GM18868 (cell line): ENCODE data around the gene PAK5.

Experiments used
- ATAC-seq: cut with Tn5 transposase; IDR thresholded peaks from one replicate; pipeline ENCODE4 v1.9.1; 2021; ENCODE audit warnings: mild to moderate bottlenecking, moderate library complexity; ENCODE audit not compliant: unreplicated experiment

Gene PAK5

GRCh38 chr20:9792674-9793073 lies 46.2 kb downstream of the PAK5 start:
- ATAC-seq, result no peak

GRCh38 chr20:9789131-9789530 lies 49.7 kb downstream of the PAK5 start:
- no peak for ATAC-seq

- ATAC-seq, result no peak
Observed at GRCh38 chr20:9775176-9775575, 63.7 kb downstream of the PAK5 start.

- no peak for ATAC-seq
Observed at GRCh38 chr20:9769954-9770353, 68.9 kb downstream of the PAK5 start.

- ATAC-seq, result no peak
Observed at GRCh38 chr20:9761476-9761875, 77.4 kb downstream of the PAK5 start.

- no peak for ATAC-seq
Observed at GRCh38 chr20:9759392-9759791, 79.5 kb downstream of the PAK5 start.

GRCh38 chr20:9758752-9759151 lies 80.1 kb downstream of the PAK5 start:
- no peak for ATAC-seq

- no peak for ATAC-seq
Observed at GRCh38 chr20:9756660-9757059, 82.2 kb downstream of the PAK5 start.

- no peak for ATAC-seq
Observed at GRCh38 chr20:9755301-9755700, 83.6 kb downstream of the PAK5 start.

GRCh38 chr20:9744551-9744950 lies 94.3 kb downstream of the PAK5 start:
- no peak for ATAC-seq

- ATAC-seq, result no peak
Observed at GRCh38 chr20:9743871-9744270, 95.0 kb downstream of the PAK5 start.

- no peak for ATAC-seq
Observed at GRCh38 chr20:9742821-9743220, 96.1 kb downstream of the PAK5 start.

- ATAC-seq, result no peak
Observed at GRCh38 chr20:9741996-9742395, 96.9 kb downstream of the PAK5 start.

- no peak for ATAC-seq
Observed at GRCh38 chr20:9740486-9740885, 98.4 kb downstream of the PAK5 start.

GRCh38 chr20:9739991-9740390 lies 98.9 kb downstream of the PAK5 start:
- no peak for ATAC-seq

GRCh38 chr20:9736373-9736772 lies 102.5 kb downstream of the PAK5 start:
- ATAC-seq, result no peak

- no peak for ATAC-seq
Observed at GRCh38 chr20:9723501-9724202, 115.2 kb downstream of the PAK5 start.

- ATAC-seq, result no peak
Observed at GRCh38 chr20:9711872-9712271, 127.0 kb downstream of the PAK5 start.

GRCh38 chr20:9710685-9711084 lies 128.2 kb downstream of the PAK5 start:
- no peak for ATAC-seq

GRCh38 chr20:9705722-9706476 lies 133.0 kb downstream of the PAK5 start:
- no peak for ATAC-seq

GRCh38 chr20:9699181-9699580 lies 139.7 kb downstream of the PAK5 start:
- ATAC-seq, result no peak

- ATAC-seq, result no peak
Observed at GRCh38 chr20:9689041-9689440, 149.8 kb downstream of the PAK5 start.

- ATAC-seq, result no peak
Observed at GRCh38 chr20:9686866-9687265, 152.0 kb downstream of the PAK5 start.
